HG03571 (cell line): Measurements from ENCODE around the gene SLIT1.

Source experiments
- ATAC-seq: cut with Tn5 transposase; IDR thresholded peaks from one replicate; pipeline ENCODE4 v1.9.1; 2021; ENCODE audit not compliant: unreplicated experiment

SLIT1 gene

DNA sequence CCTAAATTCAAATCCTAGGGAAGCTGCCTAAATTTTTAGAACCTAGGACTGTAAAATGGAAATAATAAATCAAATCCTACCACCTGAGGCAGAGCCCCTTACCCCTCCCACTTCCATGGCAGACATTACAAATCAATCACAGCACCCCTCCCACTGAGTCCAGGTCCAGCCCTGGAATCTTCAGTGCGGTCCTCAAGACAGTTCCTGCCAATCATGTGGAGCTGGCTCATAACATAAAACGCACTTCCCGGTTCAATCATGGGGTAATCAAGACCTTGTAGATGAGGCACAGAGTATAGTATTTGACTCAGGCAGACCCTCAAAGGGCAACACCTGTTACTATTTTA, 157.0 kb downstream of the SLIT1 start:
- no peak for ATAC-seq

GRCh38 chr10:97028126-97028831, 157.5 kb downstream of the SLIT1 start:
- no peak for ATAC-seq

- no peak for ATAC-seq
Observed at GRCh38 chr10:97025613-97026242, 160.0 kb downstream of the SLIT1 start.

DNA sequence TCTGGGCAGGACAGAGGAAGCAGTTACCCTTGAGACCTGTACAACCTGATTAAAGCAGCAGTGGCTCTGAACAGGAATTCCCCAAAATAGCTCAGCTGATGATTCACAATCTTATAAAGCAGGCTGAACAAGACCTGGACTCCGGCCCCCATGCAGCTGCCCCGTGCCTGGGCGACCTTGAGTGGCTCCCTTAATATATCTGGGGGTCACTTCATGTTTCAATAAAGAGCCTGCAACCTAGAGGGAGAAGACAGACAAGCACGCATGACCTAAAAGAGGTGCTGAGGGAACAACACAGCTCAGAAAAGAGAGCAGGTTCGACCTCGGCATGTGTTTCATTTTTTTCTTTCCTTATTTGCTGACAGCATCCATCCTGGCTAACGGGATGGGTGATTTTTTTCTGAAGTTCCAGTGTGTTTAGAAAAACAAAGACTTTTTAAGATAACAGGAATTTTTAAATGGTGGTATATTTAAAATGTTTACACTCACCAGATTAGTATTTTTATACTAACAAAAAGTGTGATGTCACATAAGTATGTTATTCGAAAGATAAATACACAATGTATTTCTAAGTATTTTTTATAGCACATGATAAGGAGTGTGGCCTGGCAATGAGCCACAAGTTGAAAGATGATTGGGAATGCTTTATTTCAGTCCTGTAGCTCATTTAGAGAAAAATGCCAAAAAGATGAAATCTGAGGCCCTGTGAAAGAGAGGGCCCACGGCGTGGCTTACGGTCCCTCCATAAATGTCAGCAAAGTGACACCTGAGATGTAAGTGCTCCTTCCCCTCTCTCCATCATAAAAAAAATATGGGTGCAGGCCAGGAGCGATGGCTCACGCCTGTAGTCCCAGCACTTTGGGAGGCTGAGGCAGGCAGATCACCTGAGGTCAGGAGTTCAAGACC, 161.3 kb downstream of the SLIT1 start:
- ATAC-seq = no peak

GRCh38 chr10:97023401-97024167, 162.2 kb downstream of the SLIT1 start:
- no peak for ATAC-seq

GRCh38 chr10:97022616-97023015, 163.1 kb downstream of the SLIT1 start:
- no peak for ATAC-seq

GRCh38 chr10:97020452-97021400, 165.0 kb downstream of the SLIT1 start:
- ATAC-seq = no peak

DNA sequence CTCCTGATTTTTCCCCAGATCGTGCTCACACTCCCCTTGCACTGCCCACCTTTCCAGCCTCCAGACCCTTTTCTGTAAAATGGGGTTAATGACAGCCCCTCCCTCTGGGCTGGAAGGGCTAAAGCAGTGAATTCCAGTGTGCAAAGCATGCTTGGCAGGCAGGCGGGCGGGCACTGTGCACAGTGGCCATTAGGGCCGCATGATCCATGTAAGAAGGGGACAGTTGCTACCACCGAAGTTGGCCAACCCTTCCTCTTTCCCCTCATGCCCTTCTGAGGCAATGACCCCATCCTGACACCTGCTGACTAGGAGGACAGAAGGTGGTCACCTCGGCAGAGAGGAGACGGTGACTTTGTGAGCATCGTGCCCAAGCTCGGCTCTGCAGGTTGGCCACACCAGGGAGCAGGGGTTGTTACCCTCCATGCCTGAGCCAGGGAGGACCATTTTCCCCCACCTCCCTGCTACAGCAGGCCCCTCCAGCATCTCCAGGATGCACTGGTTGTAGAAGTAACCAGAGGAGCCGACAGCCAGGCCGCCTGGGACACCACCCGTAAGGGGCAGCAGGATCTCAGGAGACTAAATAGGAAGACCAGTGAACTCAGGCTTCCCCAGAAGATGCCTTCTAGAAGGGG, 166.4 kb downstream of the SLIT1 start:
- ATAC-seq = no peak

- no peak for ATAC-seq
Observed at GRCh38 chr10:97018251-97019212, 167.2 kb downstream of the SLIT1 start.

DNA sequence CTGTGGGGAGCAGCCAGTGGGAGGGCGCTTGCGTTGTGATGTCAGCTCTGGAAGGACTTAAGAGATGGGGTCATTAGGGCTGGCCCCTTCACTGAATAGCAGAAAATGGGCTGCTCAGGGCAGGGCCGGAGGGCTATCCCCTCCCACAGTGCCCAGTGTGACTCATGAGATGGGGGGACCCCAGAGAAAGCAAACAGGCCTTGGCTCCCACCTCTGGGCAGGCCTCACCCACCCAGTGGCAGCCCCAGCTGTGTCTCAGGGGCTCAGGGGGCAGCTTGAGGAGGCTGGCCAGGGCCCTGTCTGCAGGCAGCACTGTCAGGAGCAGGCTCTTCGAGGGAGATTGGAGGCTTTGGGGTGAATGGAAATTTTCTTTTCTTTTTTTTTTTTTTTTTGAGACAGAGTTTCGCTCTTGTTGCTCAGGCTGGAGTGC, 168.3 kb downstream of the SLIT1 start:
- ATAC-seq = no peak

- ATAC-seq = peak; percentile 75
Observed at GRCh38 chr10:97016728-97017473, 168.9 kb downstream of the SLIT1 start.

DNA sequence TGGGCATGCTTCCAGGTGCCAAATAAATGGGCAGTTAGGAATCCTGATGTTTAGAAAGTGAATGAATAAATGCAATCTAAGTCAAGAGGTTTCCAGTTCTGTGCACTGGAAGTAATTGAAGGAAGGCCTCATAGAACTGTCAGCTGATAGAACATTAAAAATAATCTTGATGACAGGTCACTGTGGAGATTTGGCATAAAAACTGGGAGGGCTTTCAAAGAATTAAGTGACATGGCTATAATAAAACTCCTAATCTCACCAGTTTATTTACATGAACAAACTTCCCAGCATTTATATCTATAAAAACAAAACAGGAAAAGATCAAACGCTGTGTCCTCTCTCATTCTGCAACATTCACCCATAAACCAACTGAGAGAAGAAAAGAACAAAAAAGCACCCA, 170.5 kb downstream of the SLIT1 start:
- ATAC-seq = no peak

GRCh38 chr10:97013983-97014382, 171.8 kb downstream of the SLIT1 start:
- ATAC-seq = no peak

- no peak for ATAC-seq
Observed at GRCh38 chr10:97013568-97013967, 172.2 kb downstream of the SLIT1 start.

DNA sequence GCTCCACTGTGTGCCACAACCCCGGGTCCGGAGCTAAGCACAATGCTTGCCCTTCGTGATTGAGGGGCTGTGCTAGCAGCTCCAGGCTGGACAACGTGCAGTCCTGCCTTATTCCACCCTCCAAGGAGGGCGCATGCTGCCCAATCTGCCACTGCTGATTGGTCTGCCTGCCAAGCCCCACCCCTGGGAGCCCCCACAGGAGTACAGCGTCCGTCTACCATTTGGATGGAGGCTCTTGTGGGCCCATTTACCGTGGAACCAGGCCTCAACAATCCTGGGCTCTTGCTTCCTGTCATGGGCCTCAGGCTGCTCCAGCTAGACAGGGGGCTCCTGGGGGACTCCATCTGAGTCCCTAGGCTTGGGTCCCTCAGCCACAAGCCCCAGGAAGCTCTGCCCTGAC, 173.3 kb downstream of the SLIT1 start:
- ATAC-seq = no peak

DNA sequence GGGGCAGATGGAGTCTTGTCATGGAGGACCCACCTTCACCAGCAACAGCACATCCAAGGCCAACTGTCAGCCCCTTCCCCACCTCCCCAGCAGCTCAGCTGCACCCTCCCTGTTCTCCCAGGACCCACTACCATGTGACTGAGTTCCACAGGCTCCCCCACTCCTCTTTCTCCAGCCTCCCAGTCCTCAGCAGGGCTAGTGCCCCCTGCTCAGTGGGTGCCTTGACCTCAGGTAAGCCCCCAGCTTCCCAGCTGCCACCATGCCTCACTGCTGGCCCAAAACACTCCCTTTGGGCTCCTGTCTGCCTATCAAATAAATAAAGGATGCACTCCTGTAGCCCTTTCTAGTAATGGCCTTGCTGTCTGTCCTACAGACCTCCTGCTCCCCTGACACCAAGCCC, 174.4 kb downstream of the SLIT1 start:
- no peak for ATAC-seq

DNA sequence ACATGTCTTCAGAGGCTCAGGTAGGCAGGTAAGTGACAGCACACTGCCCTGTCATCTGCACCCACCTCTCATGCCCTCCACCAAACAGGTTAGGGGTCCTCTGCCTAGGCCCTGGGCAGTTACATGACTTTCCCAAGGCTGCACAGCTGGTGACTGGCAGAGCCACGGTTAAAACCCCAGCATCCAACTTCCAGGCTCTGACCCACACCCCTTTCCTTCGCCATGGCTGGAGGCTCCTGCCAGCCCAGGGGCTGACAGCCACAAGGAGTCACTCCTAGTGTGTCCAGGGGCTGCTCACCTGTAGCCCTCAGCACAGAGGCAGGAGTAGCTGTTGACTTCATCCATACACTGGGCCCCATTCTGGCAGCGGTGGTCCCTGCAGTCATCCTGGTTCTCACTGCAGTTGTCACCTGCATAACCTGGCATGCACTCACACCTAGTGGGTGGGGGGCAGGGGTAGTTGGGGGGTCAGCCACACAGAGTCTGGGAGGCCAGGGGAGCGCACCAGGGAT, 175.0 kb downstream of the SLIT1 start:
- no peak for ATAC-seq
